SK-N-SH (cell line): Measurements from ENCODE around the gene NCBP3. TPM values are rescaled to one million over a fixed set of nuclear protein-coding genes. Genes with fewer than 3 reads are reported as not detected.

Experiments
- CTCF ChIA-PET: fragments of 300-600, 350-600 bp; formaldehyde crosslinking; extraction: SDS; loops from one replicate; lab custom pipeline; 2021; lab: Yijun Ruan, JAX
- POLR2A ChIA-PET: fragments of 350-600 bp; sonication (Branson Sonifier 250); formaldehyde crosslinking; extraction: SDS; loops from one replicate; lab custom pipeline; 2020; ENCODE audit warnings: antibody characterized with exemption, inconsistent platforms; lab: Yijun Ruan, JAX
- DNase-seq: peaks from one replicate; pipeline ENCODE4 v3.0.0; 2012
- H2AFZ ChIP-seq: fragments of 200-600 bp; sonication (generic); 2 replicates; pipeline ENCODE4 v1.8.1; 2016; ENCODE audit warnings: antibody characterized with exemption, mild to moderate bottlenecking, low read depth
- H3F3A ChIP-seq: fragments of 200-600 bp; sonication (generic); replicated peaks from 2 replicates; pipeline ENCODE3; 2016; ENCODE audit warnings: antibody characterized with exemption, mild to moderate bottlenecking; ENCODE audit not compliant: insufficient read depth
- H3K27ac ChIP-seq, 2 experiments: fragments of 200-500 bp in 1 of 2; fragments of 200-600 bp in 1 of 2; sonication (Bioruptor generic) in 1 of 2; sonication (generic), shearing (Covaris generic) in 1 of 2; 2 replicates each; pipeline versions ENCODE4 v1.5.1 to v1.6.1; 2014 to 2016; ENCODE audit warnings: low read depth in 2 of 2, inconsistent platforms in 1 of 2, low read length in 1 of 2, mild to moderate bottlenecking in 1 of 2, mixed read lengths in 1 of 2
- H3K27me3 ChIP-seq: fragments of 200-600 bp; sonication (generic), shearing (Covaris generic); 2 replicates; pipeline ENCODE4 v1.6.1; 2016; ENCODE audit warnings: mixed run types; ENCODE audit not compliant: insufficient read depth
- H3K36me3 ChIP-seq, 2 experiments: fragments of 200-500 bp in 1 of 2; fragments of 200-600 bp in 1 of 2; sonication (Bioruptor generic) in 1 of 2; sonication (generic) in 1 of 2; replicated peaks in 1 of 2; 2 replicates each; pipeline versions ENCODE3 to v1.5.1; 2014 to 2016; ENCODE audit warnings: low read length in 1 of 2, mild to moderate bottlenecking in 1 of 2; ENCODE audit not compliant: insufficient read depth in 2 of 2, control insufficient read depth in 1 of 2
- H3K4me1 ChIP-seq, 2 experiments: fragments of 200-500 bp in 1 of 2; fragments of 200-600 bp in 1 of 2; sonication (Bioruptor generic) in 1 of 2; sonication (generic), shearing (Covaris generic) in 1 of 2; 2 replicates each; pipeline versions ENCODE4 v1.5.1 to v1.6.1; 2014 to 2016; ENCODE audit warnings: low read depth in 1 of 2, low read length in 1 of 2, mixed run types in 1 of 2; ENCODE audit not compliant: insufficient read depth in 2 of 2, control insufficient read depth in 1 of 2
- H3K4me2 ChIP-seq: fragments of 200-600 bp; sonication (generic), shearing (Covaris generic); 2 replicates; pipeline ENCODE4 v1.6.1; 2017; ENCODE audit warnings: mixed run types
- H3K4me3 ChIP-seq, 2 experiments: fragments of 200-500 bp in 1 of 2; fragments of 200-600 bp in 1 of 2; sonication (Bioruptor generic) in 1 of 2; sonication (generic), shearing (Covaris generic) in 1 of 2; 2 replicates each; pipeline versions ENCODE4 v1.5.1 to v1.8.1; 2014 to 2016; ENCODE audit warnings: low read depth in 2 of 2, inconsistent platforms in 1 of 2, low read length in 1 of 2, mild to moderate bottlenecking in 1 of 2, mixed read lengths in 1 of 2, moderate library complexity in 1 of 2
- H3K79me2 ChIP-seq: fragments of 200-600 bp; sonication (generic); 2 replicates; pipeline ENCODE4 v1.8.1; 2017; ENCODE audit warnings: mild to moderate bottlenecking; ENCODE audit not compliant: insufficient read depth
- H3K9ac ChIP-seq: fragments of 200-600 bp; sonication (generic); 2 replicates; pipeline ENCODE4 v1.6.1; 2017; ENCODE audit warnings: mixed run types
- H3K9me2 ChIP-seq: fragments of 200-600 bp; sonication (generic); 2 replicates; pipeline ENCODE4 v1.6.1; 2017; ENCODE audit warnings: mixed run types
- H3K9me3 ChIP-seq: fragments of 200-600 bp; sonication (generic); 2 replicates; pipeline ENCODE4 v1.6.1; 2017; ENCODE audit warnings: mixed run types, mild to moderate bottlenecking, moderate library complexity
- H4K20me1 ChIP-seq: fragments of 200-600 bp; sonication (generic); 2 replicates; pipeline ENCODE4 v1.6.1; 2017; ENCODE audit warnings: mild to moderate bottlenecking, mixed run types; ENCODE audit not compliant: insufficient read depth
- ELF1 ChIP-seq: IDR thresholded peaks from 2 replicates; pipeline ENCODE4 v1.4.0; 2012
- EP300 ChIP-seq, 2 experiments: IDR thresholded peaks; 2 replicates each; pipeline versions ENCODE4 v1.4.0 to v1.6.1; 2012; ENCODE audit warnings: borderline replicate concordance in 1 of 2, low read depth in 1 of 2, low read length in 1 of 2
- EZH2phosphoT487 ChIP-seq: fragments of 200-600 bp; sonication (generic); IDR thresholded peaks from 2 replicates; pipeline ENCODE4 v1.6.1; 2017; ENCODE audit warnings: low read depth, mixed run types, mild to moderate bottlenecking, antibody characterized with exemption, moderate library complexity, borderline replicate concordance
- FOXJ3 ChIP-seq: sonication (generic); formaldehyde crosslinking; IDR thresholded peaks from 2 replicates; pipeline ENCODE4 v1.5.1; 2020; ENCODE audit warnings: mild to moderate bottlenecking, missing genetic modification reagents
- FOXM1 ChIP-seq: IDR thresholded peaks from 2 replicates; pipeline ENCODE4 v1.4.0; 2012; ENCODE audit warnings: low read depth, mild to moderate bottlenecking
- GABPA ChIP-seq: IDR thresholded peaks from 2 replicates; pipeline ENCODE4 v1.4.0; 2012; ENCODE audit warnings: low read depth, mild to moderate bottlenecking
- JUND ChIP-seq: IDR thresholded peaks from 2 replicates; pipeline ENCODE4 v1.4.0; 2012
- MAX ChIP-seq: IDR thresholded peaks from 2 replicates; pipeline ENCODE4 v1.4.0; 2012; ENCODE audit warnings: low read depth
- NRF1 ChIP-seq: IDR thresholded peaks from 2 replicates; pipeline ENCODE4 v1.6.1; 2012; ENCODE audit warnings: low read depth, mild to moderate bottlenecking, low read length
- PBX3 ChIP-seq: IDR thresholded peaks from 2 replicates; pipeline ENCODE4; 2012
- POLR2AphosphoS5 ChIP-seq: IDR thresholded peaks from 2 replicates; pipeline ENCODE4 v1.6.1; 2012; ENCODE audit warnings: low read depth, low read length
- RAD21 ChIP-seq: IDR thresholded peaks from 2 replicates; pipeline ENCODE4 v1.6.1; 2012; ENCODE audit warnings: mild to moderate bottlenecking, low read length
- REST ChIP-seq: IDR thresholded peaks from 2 replicates; pipeline ENCODE4 v1.6.1; 2012; ENCODE audit warnings: mild to moderate bottlenecking, low read depth, low read length, moderate library complexity
- RXRA ChIP-seq: IDR thresholded peaks from 2 replicates; pipeline ENCODE4 v1.4.0; 2012; ENCODE audit warnings: low read depth, mild to moderate bottlenecking, borderline replicate concordance
- TAF1 ChIP-seq: IDR thresholded peaks from 2 replicates; pipeline ENCODE4 v1.6.1; 2012; ENCODE audit warnings: low read depth, mild to moderate bottlenecking, low read length, moderate library complexity, borderline replicate concordance
- TCF12 ChIP-seq: IDR thresholded peaks from 2 replicates; pipeline ENCODE4 v1.4.0; 2012
- TEAD4 ChIP-seq: IDR thresholded peaks from 2 replicates; pipeline ENCODE4 v1.4.0; 2012; ENCODE audit warnings: mild to moderate bottlenecking, borderline replicate concordance; ENCODE audit not compliant: insufficient read depth
- USF1 ChIP-seq: IDR thresholded peaks from 2 replicates; pipeline ENCODE4 v1.4.0; 2012; ENCODE audit warnings: low read depth, borderline replicate concordance
- YY1 ChIP-seq: IDR thresholded peaks from 2 replicates; pipeline ENCODE4 v1.4.0; 2012; ENCODE audit warnings: low read depth, mild to moderate bottlenecking
- WGBS: methylation state at CpG from one replicate; pipeline ENCODE4 v1.1.6; 2017; ENCODE audit warnings: low lambda C conversion rate; 5-methylcytosine and 5-hydroxymethylcytosine counted together
- polyA plus RNA-seq, 3 experiments: library from polyadenylated mRNA; depleted of rRNA; stranded (reverse); fragments of >200 nt; gene quantifications; 2 replicates each; pipeline ENCODE4 v1.2.3, GENCODE V29; 2012

The NCBP3 gene
- polyA plus RNA-seq, 1 of the 3 experiments (the other 2 are of a cell fraction), result 6.5 TPM

- TF ChIP-seq REST (no peak), TCF12 (no peak), FOXM1 (no peak)
These were observed 27.3 kb downstream of the NCBP3 start (continued) for GRCh38 chr17:3818786-3819185.

- no peak for DNase-seq
- Histone ChIP-seq H2AFZ (no peak overlapping the region), H4K20me1 (no peaks in the 10 kb centered on the region), H3K4me2 (no peak overlapping the region), H3F3A (no peaks in the 10 kb centered on the region), H3K4me1 (no peaks in the 10 kb centered on the region), H3K9ac (no peak overlapping the region), H3K79me2 (no peaks in the 10 kb centered on the region), H3K9me2 (no peaks in the 10 kb centered on the region), H3K36me3 (peaks cover 69 to 77% of the 10 kb centered on the region in 2 experiments), H3K27ac (no peak overlapping the region), H3K27me3 (no peaks in the 10 kb centered on the region), H3K4me3 (no peak overlapping the region), H3K9me3 (no peaks in the 10 kb centered on the region)
- ChIA-PET POLR2A (no interaction called here), CTCF (interaction anchor here (1.4 to 1.6 kb wide), 3 partner anchors 10 to 83 kb away, joined by 3 to 5 read pairs (median 4); no protein-coding TSS in a partner anchor)
- 96% methylated on average over 12 of the region's 12 CpGs for WGBS
- no peak for TF ChIP-seq JUND
- TF ChIP-seq EP300 (IDR thresholded peaks at IDR 0.05; ENCODE audit: borderline replicate concordance in 1 of 2, low read depth in 1 of 2, low read length in 1 of 2), result no peak
- no peak for TF ChIP-seq FOXM1
- no peak for TF ChIP-seq PBX3
- no peak for TF ChIP-seq FOXJ3 (CRISPR knock-in tag)
- no peak for TF ChIP-seq USF1
- no peak for TF ChIP-seq ELF1
- TF ChIP-seq GABPA, result no peak
- no peak for TF ChIP-seq TEAD4
- TF ChIP-seq RXRA, result no peak
- no peak for TF ChIP-seq POLR2AphosphoS5
- no peak for TF ChIP-seq EZH2phosphoT487
- TF ChIP-seq MAX, result no peak
- no peak for TF ChIP-seq YY1
- no peak for TF ChIP-seq RAD21
- no peak for TF ChIP-seq NRF1
- no peak for TF ChIP-seq TAF1
- TF ChIP-seq REST, result no peak
- TF ChIP-seq TCF12, result no peak
These were observed 28.0 kb downstream of the NCBP3 start for GRCh38 chr17:3817851-3818605.
